Mesenteric fat pad (tissue), 1 donor: Measurements from ENCODE around the gene MTHFD1. TPM values are rescaled to one million over a fixed set of nuclear protein-coding genes. Genes with fewer than 3 reads are reported as not detected.

ENCODE experiments used
- DNase-seq: peaks from one replicate; pipeline ENCODE4 v3.0.0-alpha.2; 2020; ENCODE audit warnings: low spot score
- total RNA-seq: library from RNA; stranded (reverse); fragmentation: NEBNext Ultra II Directional; extraction: Animal tissue kit (Norgen Biotek cat#: 25700); gene quantifications from one replicate; pipeline ENCODE4 v1.2.1, GENCODE V29; 2021
- donor health status: DM: yes; HTN: yes; CAD: no.

The MTHFD1 gene
- total RNA-seq, 1 donor from 2014 or later = 161 TPM

GRCh38 chr14:64444984-64445845 is 57.1 kb downstream of the MTHFD1 start:
- DNase-seq = no peak

- no peak for DNase-seq
Measured at GRCh38 chr14:64447876-64448670, 59.9 kb downstream of the MTHFD1 start.

DNA sequence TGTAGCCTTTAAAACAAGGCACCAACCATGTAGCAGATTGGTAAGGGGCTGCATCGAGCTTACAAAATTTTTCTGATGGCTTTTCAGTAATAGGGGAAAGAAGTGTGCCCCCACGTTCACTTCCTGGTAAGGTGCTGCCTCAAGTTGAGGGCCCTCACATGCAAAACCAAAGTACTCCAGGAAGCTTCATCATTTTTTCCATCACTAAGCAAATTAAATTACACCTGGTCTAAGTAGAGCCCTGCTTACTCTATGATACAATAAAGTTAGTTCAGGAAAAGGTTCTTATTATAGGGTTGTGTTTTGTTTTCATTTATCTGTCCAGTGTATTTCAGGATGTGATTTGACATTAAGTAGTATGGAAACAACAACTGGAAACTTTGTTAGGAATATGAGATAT is 62.1 kb downstream of the MTHFD1 start:
- no peak for DNase-seq

DNA sequence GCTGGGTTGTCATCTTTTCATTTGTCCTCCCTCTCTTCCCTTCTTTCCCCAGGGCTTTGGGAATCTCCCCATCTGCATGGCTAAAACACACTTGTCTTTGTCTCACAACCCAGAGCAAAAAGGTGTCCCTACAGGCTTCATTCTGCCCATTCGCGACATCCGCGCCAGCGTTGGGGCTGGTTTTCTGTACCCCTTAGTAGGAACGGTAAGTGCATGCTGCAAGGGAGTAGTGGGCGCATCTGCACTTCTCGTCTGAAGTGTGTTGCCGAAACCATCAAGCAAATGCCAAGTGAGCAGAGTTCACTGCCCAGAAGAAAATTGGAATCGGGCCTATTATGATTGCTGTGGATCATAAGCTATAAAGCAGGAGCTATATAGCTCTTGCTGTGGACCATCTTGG is 66.5 kb downstream of the MTHFD1 start:
- no peak for DNase-seq

- no peak for DNase-seq
Measured at GRCh38 chr14:64459405-64460136, 71.4 kb downstream of the MTHFD1 start.

GRCh38 chr14:64461221-64461620 is 73.1 kb downstream of the MTHFD1 start:
- DNase-seq = no peak

- no peak for DNase-seq
Measured at GRCh38 chr14:64463195-64463594, 75.0 kb downstream of the MTHFD1 start.

DNA sequence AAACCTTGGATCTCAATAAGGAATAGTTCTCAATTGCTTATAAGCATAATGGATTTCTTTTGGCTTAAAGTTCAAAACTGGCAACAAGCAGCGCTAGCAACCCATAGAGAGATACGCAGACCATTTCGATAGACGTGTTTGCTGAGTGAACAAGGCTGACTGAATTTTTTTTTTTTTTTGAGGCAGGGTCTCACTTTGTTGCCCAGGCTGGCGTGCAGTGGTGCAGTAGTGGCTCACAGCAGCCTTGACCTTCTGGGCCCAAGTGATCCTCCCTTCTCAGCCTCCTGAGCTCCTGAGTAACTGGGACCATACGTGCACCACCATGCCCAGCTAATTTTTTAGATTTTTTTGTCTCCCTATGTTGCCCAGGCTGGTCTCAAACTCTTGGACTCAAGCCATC is 75.7 kb downstream of the MTHFD1 start:
- no peak for DNase-seq

- no peak for DNase-seq
Measured at GRCh38 chr14:64464651-64465050, 76.5 kb downstream of the MTHFD1 start.

GRCh38 chr14:64465191-64465822 is 77.2 kb downstream of the MTHFD1 start, which contains the start of gene AKAP5:
TSS of gene AKAP5 (plus strand) at chr14:64465499. CDS start at chr14:64468395, 2,896 bp downstream.
- DNase-seq = no peak

DNA sequence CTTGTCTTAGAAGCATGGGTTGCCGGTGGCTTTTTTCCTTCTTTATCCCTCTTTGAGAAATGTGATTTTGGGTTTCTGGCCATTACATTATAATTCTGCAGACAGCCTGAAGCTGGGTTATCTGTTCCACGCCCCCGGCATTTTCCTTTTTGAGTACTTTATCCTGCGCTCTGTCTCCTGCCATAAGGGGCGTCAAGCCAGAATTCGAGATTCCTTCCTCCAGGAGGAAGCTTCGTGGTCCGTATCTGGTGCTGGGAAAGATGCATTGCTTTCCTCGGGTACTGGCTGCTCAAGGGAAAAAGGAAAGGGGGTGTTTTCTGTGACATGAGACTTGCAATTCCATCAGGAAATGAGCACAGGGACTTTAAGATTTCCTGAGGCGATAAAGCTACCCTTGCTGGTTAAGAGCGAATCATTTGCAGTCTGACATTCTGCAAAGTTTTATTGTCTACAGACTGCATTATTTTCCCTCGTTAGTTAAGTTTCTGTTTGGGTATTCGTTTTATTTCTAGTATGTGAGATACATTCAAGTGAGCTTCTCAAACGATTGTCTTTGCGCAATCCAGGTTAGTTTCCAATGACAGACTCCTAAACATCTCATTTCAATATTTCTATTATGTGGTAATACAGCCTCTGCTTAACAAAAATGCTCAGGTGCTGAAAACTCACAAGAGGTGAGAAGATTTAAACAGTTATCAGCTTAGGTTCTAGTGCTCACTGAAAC is 77.8 kb downstream of the MTHFD1 start:
- DNase-seq = no peak

GRCh38 chr14:64467101-64467500 is 78.9 kb downstream of the MTHFD1 start:
- no peak for DNase-seq

GRCh38 chr14:64467566-64467965 is 79.4 kb downstream of the MTHFD1 start:
- no peak for DNase-seq

GRCh38 chr14:64468451-64468850 is 80.3 kb downstream of the MTHFD1 start:
- no peak for DNase-seq

DNA sequence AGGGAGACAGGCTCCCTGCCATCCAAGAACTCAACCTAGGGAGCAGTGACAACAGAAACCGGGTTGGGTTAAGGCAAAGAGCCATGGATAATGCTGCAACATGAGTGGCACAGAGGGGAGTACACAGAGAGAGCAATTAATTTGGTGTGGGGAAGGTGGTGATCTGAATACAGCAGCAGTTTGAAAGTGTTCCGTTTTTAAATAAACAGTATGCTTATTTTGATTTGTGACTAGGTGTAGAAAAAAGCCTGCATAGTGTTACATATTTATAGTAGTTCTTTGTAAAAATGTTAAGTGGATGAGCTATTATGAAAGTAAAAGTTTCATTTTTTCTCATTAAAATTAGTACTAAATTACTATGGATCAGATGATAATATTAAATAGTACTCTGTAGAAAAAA is 85.9 kb downstream of the MTHFD1 start:
- DNase-seq = no peak

GRCh38 chr14:64474698-64475097 is 86.5 kb downstream of the MTHFD1 start:
- no peak for DNase-seq

- no peak for DNase-seq
Measured at GRCh38 chr14:64475585-64476273, 87.6 kb downstream of the MTHFD1 start.

DNA sequence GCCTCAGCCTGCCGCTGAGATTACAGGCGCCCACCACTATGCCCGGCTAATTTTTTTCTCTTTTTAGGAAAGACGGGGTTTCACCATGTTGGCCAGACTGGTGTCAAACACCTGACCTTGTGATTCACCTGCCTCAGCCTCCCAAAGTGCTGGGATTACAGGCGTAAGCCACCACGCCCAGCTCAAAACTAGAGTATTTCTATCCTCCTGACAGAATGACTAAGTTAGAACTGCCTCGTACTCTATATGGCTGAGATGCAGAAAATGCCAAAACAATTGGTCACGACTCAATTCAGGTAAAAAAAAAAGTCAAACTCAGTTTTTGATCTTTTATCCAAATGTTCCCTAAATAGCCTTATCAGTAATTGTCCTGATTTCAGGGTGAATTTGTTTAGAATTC is 88.3 kb downstream of the MTHFD1 start:
- no peak for DNase-seq

GRCh38 chr14:64478634-64479250 is 90.6 kb downstream of the MTHFD1 start:
- no peak for DNase-seq
